LoVo (cell line): ENCODE results near the gene CLPSL1.

Experiments used
- DNase-seq: peaks from one replicate; pipeline ENCODE4 v3.0.0-alpha.2; 2016; ENCODE audit warnings: low spot score

The CLPSL1 gene

DNA sequence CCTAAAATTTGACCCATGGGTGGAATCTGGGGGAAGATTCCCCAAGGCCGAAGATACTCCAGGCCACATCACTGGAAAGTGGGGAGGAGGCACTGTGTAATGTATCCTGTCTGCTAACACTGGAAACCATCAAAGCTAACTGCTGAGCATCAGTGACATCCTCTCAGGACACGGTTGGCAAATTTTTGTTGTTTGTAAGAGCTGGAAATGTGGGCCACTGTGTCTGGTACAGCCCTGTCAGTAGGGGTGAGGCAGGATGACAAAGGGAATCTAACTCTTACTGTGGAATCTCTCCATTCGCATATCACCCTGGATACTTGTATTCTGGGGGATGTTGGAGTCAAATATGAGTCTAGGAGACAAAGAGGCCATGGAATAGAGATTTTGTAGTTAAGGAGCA lies 21.4 kb upstream of the CLPSL1 start:
- no peak for DNase-seq

DNA sequence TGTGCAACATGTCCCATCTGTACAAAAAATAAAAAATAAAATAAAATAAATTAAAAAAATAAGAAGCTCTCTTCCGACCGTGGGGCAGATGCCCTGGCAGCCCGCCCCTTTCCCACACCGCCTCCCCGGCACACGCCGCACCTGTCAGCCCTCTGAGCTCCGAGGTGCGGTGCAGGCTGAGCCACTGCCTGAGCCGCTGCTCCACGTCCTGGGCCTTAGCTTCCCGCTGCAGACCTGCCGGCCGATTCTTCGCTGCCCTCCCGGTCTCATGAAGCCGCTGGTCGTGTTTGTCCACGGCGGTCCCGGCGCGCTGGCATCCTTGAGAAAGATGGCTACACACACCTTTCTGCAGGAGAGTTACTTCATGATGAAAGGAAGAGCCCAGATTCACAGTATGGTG lies 15.1 kb upstream of the CLPSL1 start:
- no peak for DNase-seq

DNA sequence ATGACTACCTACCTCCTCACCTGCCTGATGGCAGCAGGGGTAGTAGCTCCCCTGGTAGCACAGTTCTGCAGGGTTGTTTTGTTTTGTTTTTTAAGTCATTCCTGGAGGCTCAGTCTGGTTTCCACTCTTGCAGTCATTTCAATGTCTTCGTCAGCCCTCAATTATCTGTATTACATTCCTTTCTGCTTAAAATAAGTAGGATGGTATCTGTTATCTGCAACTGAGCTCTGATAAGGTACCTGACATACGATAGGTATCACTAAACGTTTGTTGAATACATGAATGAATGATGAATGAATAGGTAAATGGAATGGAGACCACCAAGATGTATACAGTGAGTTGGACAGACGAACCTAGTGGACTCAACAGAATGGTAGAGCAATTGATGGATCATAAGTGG lies 11.6 kb upstream of the CLPSL1 start:
- DNase-seq = no peak

DNA sequence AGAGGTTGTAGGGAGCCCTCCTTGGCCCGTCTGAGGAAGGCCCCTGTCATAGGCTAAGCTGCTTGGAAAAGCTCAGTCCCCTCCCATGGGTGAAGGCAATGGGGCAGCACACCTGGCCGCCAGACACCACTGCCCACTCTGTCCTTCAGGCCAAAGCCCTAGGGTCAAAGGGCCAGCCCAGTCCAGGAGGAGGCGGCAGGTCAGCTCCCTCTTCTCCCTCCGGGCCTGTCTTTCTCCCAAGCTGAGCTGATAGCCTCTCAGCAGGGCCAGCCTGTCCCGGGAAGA lies 9.5 kb upstream of the CLPSL1 start:
- no peak for DNase-seq

DNA sequence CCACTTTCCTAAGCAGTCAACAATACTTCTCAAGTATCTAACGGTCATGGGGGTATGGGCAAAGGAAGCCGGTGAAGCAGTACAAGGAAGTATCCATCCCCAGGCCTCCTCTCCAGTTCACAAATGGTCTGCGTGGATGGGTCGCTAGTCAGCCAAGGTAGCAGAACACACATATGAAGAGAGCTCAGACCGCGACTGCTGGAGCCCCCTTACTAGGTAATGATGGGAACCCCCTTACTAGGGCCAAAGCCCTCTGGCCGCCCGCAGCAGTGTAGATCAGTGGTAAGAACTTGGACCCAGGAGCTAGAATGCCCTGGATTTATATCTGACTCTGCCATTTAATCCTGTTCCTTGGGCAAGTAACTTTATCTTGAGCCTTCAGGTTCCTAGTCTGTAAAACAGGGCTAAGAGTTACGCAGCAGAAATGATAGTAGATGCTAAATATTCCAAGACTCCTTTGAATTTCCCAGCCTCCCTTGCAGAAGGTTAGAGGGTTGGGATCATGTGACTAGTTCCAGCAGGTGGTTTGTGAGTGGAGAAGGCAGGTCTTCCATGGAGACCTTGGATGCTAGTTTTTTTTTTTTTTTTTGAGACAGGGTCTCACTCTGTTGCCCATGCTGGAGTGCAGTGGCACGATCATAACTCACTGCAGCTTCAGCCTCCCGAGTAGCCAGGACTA lies 6.6 kb upstream of the CLPSL1 start:
- DNase-seq = no peak

DNA sequence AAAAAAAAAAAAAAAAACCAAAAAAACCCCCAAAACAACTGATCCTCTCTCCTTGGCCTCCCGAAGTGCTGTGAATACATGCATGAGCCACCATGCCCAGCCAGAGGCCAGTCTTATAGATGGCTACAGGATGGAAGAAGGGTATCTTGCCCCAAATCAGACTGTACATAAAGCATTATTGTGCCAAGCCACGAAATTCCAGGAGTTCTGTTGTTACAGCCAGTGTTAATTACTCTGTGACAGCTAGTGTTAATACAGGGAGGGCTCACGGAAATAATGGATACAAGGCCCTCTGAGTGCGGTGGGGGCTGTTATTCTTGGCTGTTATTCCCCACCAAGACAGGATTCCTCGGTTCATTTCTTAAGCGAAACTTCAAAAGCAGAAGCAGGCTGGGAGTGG lies 5.8 kb upstream of the CLPSL1 start:
- DNase-seq = no peak

DNA sequence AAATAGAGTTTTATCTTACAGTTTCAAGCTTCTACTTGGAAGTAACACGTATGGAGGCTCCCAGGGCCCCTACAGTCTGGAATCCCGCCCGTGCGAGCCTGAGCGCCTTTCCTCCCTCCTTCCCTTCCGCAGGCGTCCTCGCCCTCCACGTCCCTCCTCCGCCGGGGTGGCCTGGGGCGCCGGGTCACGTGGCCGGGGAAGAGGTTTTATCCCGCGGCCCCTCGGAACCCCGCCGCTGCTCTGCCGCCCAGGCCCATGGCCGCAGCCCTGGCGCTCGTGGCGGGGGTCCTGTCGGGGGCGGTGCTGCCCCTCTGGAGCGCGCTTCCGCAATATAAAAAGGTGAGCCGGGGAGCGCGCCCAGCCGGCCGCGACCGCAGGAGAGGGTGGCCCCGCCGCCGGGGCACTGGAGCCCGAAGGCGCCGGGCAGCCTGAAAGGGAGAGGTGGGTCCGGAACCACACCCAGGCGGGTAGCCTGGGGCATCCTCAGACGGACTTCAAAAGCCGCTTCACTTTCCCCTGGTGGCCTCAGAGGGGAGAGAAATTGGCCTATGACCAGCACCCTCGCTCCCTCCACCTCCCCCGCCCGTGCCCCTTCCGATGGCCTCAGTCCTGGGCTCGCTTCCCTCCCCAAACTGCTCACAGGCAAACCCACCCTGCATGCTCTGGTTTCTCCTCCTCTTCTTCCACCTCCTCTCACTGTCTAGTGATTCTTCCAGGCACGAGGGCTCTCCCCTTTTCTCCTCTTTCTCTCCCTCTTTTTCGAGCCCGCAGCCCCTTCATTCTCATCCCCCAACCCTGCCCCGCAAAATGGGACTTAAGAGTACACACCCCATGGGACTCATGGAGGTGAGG lies 4.2 kb upstream of the CLPSL1 start, which contains the start of gene CLPSL2:
Gene CLPSL2, plus strand, starts transcription at position 235 of the 852 bp plus-strand sequence. Its CDS starts 21 bp downstream, at position 256.
- peak; percentile 36 for DNase-seq

DNA sequence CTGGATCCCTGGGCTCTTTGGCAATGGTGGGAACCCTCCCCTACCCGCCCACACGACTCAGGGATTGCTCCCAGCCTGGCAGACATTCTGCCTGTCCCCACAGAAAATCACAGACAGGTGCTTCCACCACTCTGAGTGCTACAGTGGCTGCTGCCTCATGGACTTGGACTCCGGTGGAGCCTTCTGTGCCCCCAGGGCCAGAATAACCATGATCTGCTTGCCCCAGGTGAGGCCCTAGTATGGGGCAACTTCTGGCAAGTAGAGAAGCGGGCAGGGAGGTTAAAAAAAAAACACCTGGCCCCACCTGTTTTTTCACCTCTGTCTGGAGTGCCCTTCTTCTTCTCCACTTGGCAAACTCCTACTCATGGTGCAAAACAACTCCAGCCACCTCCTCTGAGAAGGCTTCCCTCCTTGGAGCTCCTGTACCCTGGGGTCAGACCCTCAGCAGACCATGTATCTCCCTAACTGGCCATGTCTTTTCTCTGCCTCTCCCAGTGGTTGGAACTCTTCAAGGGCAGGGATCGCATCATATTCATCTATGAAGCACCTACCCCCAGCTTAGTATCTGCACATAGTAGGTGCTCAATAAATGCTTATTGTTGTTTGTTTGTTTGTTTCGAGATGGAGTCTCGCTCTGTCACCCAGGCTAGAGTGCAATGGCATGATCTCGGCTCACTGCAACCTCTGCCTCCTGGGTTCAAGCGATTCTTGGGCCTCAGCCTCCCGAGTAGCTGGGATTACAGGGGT lies 3.3 kb upstream of the CLPSL1 start:
- no peak for DNase-seq

DNA sequence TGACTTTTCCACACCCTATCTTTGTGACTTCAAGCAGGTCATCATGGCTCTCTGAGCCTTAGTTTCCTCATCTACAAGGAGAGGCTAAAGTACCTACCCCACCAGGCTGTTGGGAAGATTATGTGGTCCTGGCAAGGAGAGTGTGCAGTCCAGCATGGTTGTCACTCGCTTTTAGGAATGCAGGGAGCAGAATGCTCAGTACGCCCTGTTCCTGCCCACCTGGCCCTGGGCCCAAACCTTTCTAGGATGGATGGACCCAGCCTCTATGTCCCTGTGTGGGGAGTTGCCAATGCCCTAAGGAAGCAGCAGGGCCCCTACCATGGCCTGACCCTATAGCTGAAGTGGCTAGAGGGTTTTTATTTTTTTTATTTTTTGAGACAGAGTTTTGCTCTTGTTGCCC lies 2.4 kb upstream of the CLPSL1 start:
- no peak for DNase-seq

DNA sequence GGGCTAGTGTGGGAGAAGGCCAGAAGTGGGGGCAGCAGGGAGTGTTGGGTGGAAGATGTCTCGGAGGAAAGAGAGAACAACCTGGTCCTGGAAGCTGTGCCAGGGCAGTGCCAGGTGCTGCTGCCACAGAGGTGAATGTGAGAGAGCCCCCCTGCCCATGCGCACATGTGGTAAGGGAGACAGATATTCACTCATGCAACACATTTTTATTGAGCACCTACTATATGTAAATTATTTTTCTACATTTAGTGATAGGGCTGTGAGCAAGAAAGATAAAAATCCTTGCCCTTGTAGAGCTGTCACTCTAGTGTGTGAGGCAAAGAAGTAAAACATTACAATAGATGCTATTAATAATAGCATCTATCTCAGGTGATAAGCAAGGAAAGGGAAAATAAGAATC lies 471 bp downstream of the CLPSL1 start:
- DNase-seq = no peak

DNA sequence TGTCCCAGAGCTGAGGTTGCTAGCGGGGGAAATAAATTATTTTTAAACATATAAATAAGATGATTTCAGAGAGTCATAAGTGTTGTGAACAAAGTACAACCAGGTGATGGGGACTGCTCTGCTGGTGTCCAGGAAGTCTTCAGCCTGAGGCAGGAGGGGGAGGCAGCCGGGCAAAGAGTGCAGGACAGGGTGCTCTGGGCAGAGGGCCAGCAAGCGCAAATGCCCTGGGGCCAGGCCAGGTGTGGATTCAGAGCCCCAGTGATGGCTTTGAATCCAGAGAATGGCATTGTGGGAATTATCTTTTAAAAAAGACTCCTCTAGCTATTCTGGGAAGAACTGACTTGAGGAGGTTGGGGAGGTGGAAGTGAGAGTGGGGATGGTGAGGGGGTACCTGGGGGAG lies 1.6 kb downstream of the CLPSL1 start:
- DNase-seq = no peak

DNA sequence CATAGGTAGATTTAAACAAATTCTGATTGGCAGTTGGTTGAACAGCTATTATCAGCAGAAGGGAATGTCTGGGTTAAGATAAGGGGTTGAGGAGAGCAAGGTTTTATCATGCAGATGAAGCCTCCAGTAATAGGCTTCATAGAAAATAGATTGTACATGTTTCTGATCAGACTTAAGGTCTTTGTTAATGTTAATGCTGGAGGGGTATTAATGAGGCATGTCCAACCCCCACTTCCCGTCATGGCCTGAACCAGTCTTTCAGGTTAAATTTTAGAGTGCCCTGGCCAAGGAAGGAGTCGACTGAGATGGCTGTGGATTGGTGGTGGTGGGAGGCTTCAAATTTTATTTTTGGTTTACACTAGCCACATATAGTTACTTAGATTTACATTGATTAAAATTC lies 3.4 kb downstream of the CLPSL1 start:
- no peak for DNase-seq

DNA sequence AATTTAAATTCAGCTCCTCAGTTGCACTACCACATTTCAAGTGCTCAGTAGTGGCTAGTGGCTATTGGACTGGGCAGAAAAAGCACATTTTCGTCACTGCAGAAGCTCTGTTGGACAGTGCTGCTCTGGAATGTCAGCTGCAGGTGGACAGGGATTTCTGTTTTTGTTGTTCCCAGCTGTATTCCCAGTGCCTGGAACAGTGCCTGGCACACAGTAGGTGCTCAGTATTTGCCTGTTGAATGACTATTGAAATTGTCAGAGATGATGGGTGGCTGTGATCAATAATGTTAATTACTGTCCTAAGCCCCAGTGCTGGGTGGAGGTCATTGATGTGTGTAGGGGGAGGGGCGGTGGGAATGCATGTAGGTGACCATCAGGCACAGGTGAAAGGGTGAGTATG lies 5.5 kb downstream of the CLPSL1 start:
- DNase-seq = no peak

DNA sequence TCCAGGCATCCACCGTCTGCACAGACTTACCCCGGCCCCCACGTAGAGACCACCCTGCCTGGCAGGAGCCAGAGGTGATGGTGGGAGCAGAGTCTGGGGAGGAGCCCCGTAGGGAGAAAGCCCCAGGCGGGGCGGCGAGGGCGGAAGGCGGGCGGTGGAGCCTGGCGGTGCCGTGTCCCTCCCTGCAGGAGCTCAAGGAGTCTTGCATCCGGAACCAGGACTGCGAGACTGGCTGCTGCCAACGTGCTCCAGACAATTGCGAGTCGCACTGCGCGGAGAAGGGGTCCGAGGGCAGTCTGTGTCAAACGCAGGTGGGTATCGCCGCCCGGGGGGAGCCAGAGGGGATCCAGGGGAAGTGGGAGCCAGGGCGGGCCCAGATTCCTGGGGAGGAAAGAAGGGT lies 6.0 kb downstream of the CLPSL1 start:
- DNase-seq = no peak

DNA sequence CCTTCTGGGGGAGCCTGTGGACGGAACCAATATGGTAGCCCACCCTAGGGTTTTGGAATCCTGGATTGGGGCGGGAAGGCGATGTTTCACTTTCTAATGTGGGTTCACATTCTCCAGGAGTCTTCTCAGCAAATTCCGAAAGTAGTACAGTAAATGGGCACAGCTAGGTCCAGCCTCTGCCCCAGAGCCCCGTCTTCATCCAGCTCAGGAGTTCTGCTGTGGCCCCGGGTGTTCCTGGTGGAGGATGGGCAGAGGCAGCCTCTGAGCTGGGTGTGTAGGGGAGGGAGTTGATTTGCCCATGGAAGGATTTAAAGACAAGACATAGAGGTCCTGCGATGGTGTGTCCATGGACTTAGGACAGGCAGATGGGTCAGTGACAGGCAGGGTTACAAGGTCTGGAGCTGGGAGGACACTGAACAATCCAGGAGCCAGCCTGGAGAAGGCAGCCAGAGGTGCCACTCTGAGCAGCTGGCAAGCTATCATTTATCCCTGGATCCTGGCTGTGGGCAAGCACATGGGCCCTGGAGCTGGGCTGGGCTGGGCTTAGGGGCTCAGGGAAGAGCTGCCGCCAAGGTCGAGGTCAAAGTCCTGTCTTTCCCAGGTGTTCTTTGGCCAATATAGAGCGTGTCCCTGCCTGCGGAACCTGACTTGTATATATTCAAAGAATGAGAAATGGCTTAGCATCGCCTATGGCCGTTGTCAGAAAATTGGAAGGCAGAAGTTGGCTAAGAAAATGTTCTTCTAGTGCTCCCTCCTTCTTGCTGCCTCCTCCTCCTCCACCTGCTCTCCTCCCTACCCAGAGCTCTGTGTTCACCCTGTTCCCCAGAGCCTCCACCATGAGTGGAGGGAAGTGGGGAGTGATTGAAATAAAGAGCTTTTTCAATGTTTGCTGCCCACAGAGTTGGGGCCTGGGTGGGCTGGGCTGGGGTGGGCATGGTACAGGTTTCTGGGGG lies 6.7 kb downstream of the CLPSL1 start:
- DNase-seq = no peak

DNA sequence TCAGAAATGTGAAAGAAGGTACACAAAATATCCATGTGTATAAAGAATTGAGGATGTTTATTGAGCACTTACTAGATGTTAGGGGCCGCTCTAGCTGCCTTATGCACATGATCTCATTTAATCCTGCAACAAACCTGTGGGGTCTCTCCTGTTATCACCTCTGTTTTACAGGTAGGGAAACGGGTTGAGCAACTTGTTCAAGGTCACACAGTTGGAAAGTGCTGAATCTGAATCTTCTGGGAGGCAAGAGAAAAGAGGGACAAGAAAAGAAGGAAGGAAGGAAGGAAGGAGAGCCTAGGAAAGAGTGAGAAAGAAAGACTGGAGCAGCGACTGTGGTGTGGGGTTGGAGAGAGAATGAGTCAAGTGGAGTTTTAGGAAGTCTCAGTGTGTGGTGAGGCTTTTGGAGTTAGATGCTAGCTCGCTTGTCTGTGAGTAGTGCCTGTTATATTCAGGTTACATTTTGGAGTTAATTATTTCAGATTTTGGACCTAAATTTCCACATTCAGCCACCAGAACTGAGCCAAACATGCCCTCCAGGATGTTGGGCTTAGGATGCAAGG lies 7.7 kb downstream of the CLPSL1 start:
- no peak for DNase-seq

DNA sequence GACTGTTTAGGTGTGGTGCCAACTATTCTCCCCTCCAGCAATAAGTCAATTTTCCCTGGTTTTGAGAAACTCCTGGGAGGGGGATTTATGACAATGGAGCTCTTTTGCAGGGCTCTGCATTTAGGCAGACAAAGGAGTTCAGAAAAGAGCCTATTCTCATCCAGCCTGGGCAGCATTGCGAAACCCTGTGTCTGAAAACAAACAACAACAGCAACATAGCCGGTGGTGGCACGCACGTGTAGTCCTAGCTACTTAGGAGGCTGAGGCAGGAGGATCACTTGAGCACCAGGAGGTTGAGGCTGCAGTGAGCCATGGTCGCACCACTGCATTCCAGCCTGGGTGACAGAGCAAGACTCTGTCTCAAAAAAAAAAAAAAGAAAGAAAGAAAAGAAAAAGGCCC lies 9.9 kb downstream of the CLPSL1 start:
- DNase-seq = no peak

DNA sequence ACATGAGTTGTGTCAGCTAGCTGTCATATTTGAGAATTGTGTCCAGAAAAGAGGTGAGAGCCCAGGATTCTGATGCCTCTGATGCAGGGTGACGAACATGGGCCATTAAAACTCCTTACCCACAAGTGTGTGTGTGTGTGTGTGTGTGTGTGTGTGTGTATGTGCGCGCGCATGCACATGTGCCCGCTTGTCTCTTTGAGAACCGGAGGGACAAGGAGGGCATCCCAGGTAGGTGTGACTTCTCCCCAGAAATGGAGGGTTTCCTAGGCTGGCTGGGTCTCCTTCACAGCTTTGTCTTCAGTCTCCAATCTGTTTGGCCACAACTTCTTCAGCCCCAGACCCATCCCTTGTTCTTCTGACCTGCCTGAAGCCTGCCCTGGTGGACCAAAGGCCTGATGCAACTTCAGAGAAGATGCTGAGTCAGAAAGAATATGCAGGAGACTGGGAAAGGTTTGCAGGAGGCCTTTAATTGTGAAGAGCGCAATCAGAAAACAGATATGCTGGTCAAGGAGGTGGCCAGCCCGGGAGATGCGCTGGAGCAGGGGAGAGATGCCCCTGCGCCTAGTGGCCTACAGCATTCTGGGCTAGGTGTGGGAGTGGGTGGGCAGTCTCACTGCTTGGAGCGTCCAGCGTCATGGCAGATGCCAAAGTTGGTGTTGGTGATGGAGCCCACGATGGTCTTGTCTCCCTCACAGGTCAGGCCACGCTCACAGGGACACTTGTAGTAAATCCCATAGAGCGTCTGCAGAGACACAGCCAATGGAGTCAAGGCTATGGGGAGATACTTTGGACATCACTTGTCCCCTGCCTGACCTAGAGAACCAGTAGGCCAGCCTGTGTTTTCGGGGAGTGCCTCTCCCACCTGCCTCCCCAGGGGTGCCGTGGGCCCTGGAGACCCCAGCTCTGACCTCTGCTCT lies 14.0 kb downstream of the CLPSL1 start:
- no peak for DNase-seq

DNA sequence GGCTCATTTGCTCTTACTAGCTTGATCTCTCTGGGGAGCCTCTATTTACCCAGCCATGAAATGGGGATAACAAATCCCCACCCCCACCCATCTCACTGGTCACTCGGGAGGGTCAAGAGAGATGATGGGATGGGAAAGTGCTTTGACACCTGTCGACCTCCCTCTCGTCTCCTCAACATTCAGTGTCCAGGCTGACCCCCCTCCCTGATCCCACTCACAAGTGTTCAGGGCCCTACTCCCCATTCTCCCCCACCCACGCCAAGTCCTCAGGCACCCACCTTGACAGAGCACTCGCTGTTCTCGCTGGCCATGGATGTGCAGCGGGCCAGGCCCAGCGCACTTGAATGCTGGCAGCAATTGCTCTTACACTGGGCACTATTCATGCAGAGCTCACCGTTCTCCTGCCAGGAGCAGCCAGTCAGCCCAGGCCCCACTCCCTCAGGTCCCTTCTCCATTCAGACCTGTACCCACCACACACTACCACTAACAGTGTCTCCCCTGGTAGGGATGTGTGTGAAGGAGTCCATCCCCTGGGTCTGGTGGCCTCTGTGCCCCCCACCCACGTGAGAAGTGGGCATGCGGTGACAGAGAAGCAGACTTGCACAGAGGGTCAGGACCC lies 14.7 kb downstream of the CLPSL1 start:
- DNase-seq = no peak

DNA sequence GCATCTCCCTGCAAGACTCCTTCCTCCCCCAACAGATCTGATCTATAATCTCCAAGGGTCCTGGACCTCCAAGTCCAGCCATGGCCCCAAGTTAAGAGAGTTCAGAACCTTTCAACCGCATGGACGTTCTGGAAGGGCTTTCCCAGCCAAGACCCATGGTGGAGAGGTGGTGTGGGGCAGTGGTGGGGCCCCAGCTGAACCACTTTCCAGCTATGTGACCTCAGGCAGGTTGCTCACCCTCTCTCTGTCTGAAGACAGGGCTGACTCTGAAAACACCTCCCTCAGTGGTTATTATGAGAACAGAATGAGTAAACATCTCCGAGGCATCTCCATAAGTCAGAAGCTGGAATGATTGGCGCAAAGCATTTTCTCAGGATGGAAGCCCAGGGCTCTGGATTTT lies 15.4 kb downstream of the CLPSL1 start:
- no peak for DNase-seq
